B cell (primary cell): ENCODE results near the gene PRR14. TPM values are rescaled to one million over a fixed set of nuclear protein-coding genes. Genes with fewer than 3 reads are reported as not detected.

Source experiments
- ATAC-seq: fragments of 200-7000 bp; cut with Tn5 transposase; one replicate; pipeline ENCODE4 v1.10.0; 2021; ENCODE audit warnings: low read depth, mild to moderate bottlenecking, moderate number of reproducible peaks, moderate library complexity
- CTCF ChIA-PET: fragments of 350-600 bp; sonication (Branson Sonifier 250); formaldehyde crosslinking; loops from one replicate; lab custom pipeline; 2021; ENCODE audit warnings: antibody characterized with exemption, inconsistent platforms; lab: Charles Lee
- POLR2A ChIA-PET: fragments of 350-600 bp; sonication (Branson Sonifier 250); formaldehyde crosslinking; loops from one replicate; lab custom pipeline; 2021; ENCODE audit warnings: antibody characterized with exemption; lab: Charles Lee
- DNase-seq: peaks from one replicate; pipeline ENCODE4 v3.0.0; 2013
- H2AFZ ChIP-seq: 2 replicates; pipeline ENCODE4 v1.6.1; 2012; ENCODE audit warnings: mild to moderate bottlenecking, low read depth, low read length; ENCODE audit not compliant: insufficient read depth, poor library complexity, severe bottlenecking
- H3K27ac ChIP-seq, 2 donors: 1 replicate in 1 of 2; 2 replicates in 1 of 2; pipeline ENCODE4 v1.5.1; 2012 to 2013; ENCODE audit warnings: low read length in 2 of 2, mild to moderate bottlenecking in 2 of 2, moderate library complexity in 1 of 2
- H3K27me3 ChIP-seq, 4 experiments: fragments of 200-600 bp in 1 of 4; sonication (generic) in 1 of 4; replicated peaks in 1 of 4; 1 replicate in 2 of 4; 2 replicates in 2 of 4; pipeline versions ENCODE4 v1.6.1 to v1.7.0; 2013 to 2016; ENCODE audit warnings: low read length in 3 of 4, mild to moderate bottlenecking in 2 of 4, mixed read lengths in 1 of 4, moderate library complexity in 1 of 4; ENCODE audit not compliant: insufficient read depth in 4 of 4, control insufficient read depth in 3 of 4; ENCODE audit errors: control extremely low read depth in 1 of 4
- H3K36me3 ChIP-seq, 2 experiments: replicated peaks in 1 of 2; 1 replicate in 1 of 2; 2 replicates in 1 of 2; pipeline versions ENCODE4 v1.6.1 to v1.7.1; 2013; ENCODE audit warnings: low read length in 1 of 2; ENCODE audit not compliant: insufficient read depth in 2 of 2, control insufficient read depth in 1 of 2; ENCODE audit errors: control extremely low read depth in 1 of 2, extremely low read depth in 1 of 2
- H3K4me1 ChIP-seq, 2 donors: fragments of 200-600 bp in 1 of 2; sonication (generic) in 1 of 2; 1 replicate in 1 of 2; 2 replicates in 1 of 2; pipeline versions ENCODE4 v1.5.1 to v1.6.1; 2013 to 2017; ENCODE audit warnings: low read length in 2 of 2; ENCODE audit not compliant: control insufficient read depth in 2 of 2, insufficient read depth in 2 of 2
- H3K4me2 ChIP-seq: replicated peaks from 2 replicates; pipeline ENCODE3; 2012; ENCODE audit warnings: mild to moderate bottlenecking, low read depth, low read length; ENCODE audit not compliant: poor library complexity, severe bottlenecking
- H3K4me3 ChIP-seq, 5 experiments: fragments of 200-600 bp in 1 of 5; sonication (generic) in 1 of 5; 1 replicate in 3 of 5; 2 replicates in 2 of 5; pipeline versions ENCODE4 v1.5.1 to v1.7.0; 2011 to 2016; ENCODE audit warnings: low read length in 4 of 5, mild to moderate bottlenecking in 4 of 5, low read depth in 2 of 5, control low read depth in 1 of 5, moderate library complexity in 1 of 5; ENCODE audit not compliant: insufficient read depth in 1 of 5; ENCODE audit errors: control extremely low read depth in 1 of 5, extremely low read depth in 1 of 5
- H3K79me2 ChIP-seq: fragments of 200-600 bp; sonication (generic); one replicate; pipeline ENCODE4 v1.6.0; 2016; ENCODE audit warnings: low read length; ENCODE audit not compliant: control insufficient read depth, insufficient read depth
- H3K9ac ChIP-seq: fragments of 200-600 bp; sonication (generic); 2 replicates; pipeline ENCODE4 v1.6.1; 2017; ENCODE audit warnings: mild to moderate bottlenecking, low read length, moderate library complexity
- H3K9me3 ChIP-seq, 3 donors: one replicate each; pipeline versions ENCODE4 v1.6.1 to v1.7.1; 2013; ENCODE audit warnings: low read length in 2 of 3; ENCODE audit not compliant: control insufficient read depth in 2 of 3, insufficient read depth in 1 of 3; ENCODE audit errors: control extremely low read depth in 1 of 3
- H4K20me1 ChIP-seq: 2 replicates; pipeline ENCODE4 v1.6.0; 2012; ENCODE audit warnings: mild to moderate bottlenecking, low read length; ENCODE audit not compliant: insufficient read depth, control insufficient read depth, poor library complexity, severe bottlenecking
- H3K27ac Mint-ChIP-seq: one replicate; pipeline ENCODE4 v1.8.0; 2021; ENCODE audit warnings: mixed read lengths
- H3K27me3 Mint-ChIP-seq: one replicate; pipeline ENCODE4 v1.8.0; 2021; ENCODE audit warnings: mixed read lengths
- H3K4me1 Mint-ChIP-seq: one replicate; pipeline ENCODE4 v1.8.0; 2021; ENCODE audit warnings: mixed read lengths
- H3K4me3 Mint-ChIP-seq: one replicate; pipeline ENCODE4 v1.8.0; 2021; ENCODE audit warnings: mixed read lengths
- H3K9me3 Mint-ChIP-seq: one replicate; pipeline ENCODE4 v1.8.0; 2022; ENCODE audit warnings: mixed read lengths; ENCODE audit not compliant: insufficient read depth
- CTCF ChIP-seq: fragments of 200-600 bp; IDR thresholded peaks from one replicate; pipeline ENCODE4 v1.8.0; 2022; ENCODE audit warnings: antibody characterized with exemption, mild to moderate bottlenecking
- EZH2 ChIP-seq: IDR thresholded peaks from 2 replicates; pipeline ENCODE4 v1.6.1; 2012; ENCODE audit warnings: borderline replicate concordance, low read depth, mild to moderate bottlenecking, moderate library complexity, low read length; ENCODE audit not compliant: insufficient read depth, poor library complexity, severe bottlenecking
- WGBS: methylation state at CpG from one replicate; pipeline ENCODE4 v1.1.5; 2013; ENCODE audit warnings: missing lambda C conversion rate; ENCODE audit not compliant: insufficient coverage; 5-methylcytosine and 5-hydroxymethylcytosine counted together
- intact Hi-C: fragments of 100-400 bp; cut with micrococcal nuclease; formaldehyde crosslinking; loops from one replicate; pipeline ENCODE4 v1.10.0; 2022
- polyA plus RNA-seq: library from polyadenylated mRNA; depleted of rRNA; stranded (reverse); fragments of >200 nt; gene quantifications from 2 replicates; pipeline ENCODE4 v1.2.3, GENCODE V29; 2012
- total RNA-seq, 2 donors: library from RNA; stranded (reverse); fragments of 120-200 nt in 1 of 2; gene quantifications; 1 replicate in 1 of 2; 2 replicates in 1 of 2; pipeline versions ENCODE4 v1.2.3 to v1.2.4, GENCODE V29; 2013 to 2022

Gene PRR14
- total and polyA plus RNA-seq, 2 donors (not counting 1 experiment from before 2014, with no cell fraction given): 62.4 to 95.8 TPM

GRCh38 chr16:30623536-30624283 is 27.1 kb upstream of the PRR14 start:
- DNase-seq (no peak), ATAC-seq (no peak)
- POLR2A ChIA-PET: no interaction called here
- Histone ChIP-seq H3K4me2 (no peak overlapping the region), H3K9ac (no peak overlapping the region), H3K27me3 (no peaks in the 10 kb centered on the region), H2AFZ (no peak overlapping the region), H3K9me3 (peaks cover 0 to 3% (median 0%) of the 10 kb centered on the region in 3 donors), H3K36me3 (no peaks in the 10 kb centered on the region), H3K79me2 (no peaks in the 10 kb centered on the region), H3K4me3 (no peak overlapping the region), H3K27ac (no peak overlapping the region), H4K20me1 (no peaks in the 10 kb centered on the region), H3K4me1 (peaks cover 0 to 3% of the 10 kb centered on the region in 2 donors)
- no peak for TF ChIP-seq CTCF
- no peak for TF ChIP-seq EZH2
- CTCF ChIA-PET: no interaction called here
- peaks cover 2% of the 10 kb centered on the region for H3K4me1 Mint-ChIP-seq
- H3K27ac Mint-ChIP-seq: no peak overlapping the region
- H3K9me3 Mint-ChIP-seq: no peaks in the 10 kb centered on the region
- 91% methylated on average over 10 of the region's 11 CpGs for WGBS
- H3K27me3 Mint-ChIP-seq: peaks cover 15% of the 10 kb centered on the region
- intact Hi-C loops: no loop called here
- H3K4me3 Mint-ChIP-seq: no peak overlapping the region

- Histone ChIP-seq H3K4me2 (no peak overlapping the region), H3K4me1 (peaks cover 0 to 8% of the 10 kb centered on the region in 2 donors), H4K20me1 (no peaks in the 10 kb centered on the region), H3K9me3 (peaks cover 0 to 3% (median 0%) of the 10 kb centered on the region in 3 donors), H3K27ac (no peak overlapping the region), H3K4me3 (no peak overlapping the region), H3K79me2 (no peaks in the 10 kb centered on the region), H2AFZ (no peak overlapping the region), H3K27me3 (no peaks in the 10 kb centered on the region), H3K36me3 (no peaks in the 10 kb centered on the region), H3K9ac (no peak overlapping the region)
- no peak for DNase-seq
- Mint-ChIP-seq H3K4me3 (no peak overlapping the region), H3K4me1 (peaks cover 7% of the 10 kb centered on the region), H3K27me3 (peaks cover 15% of the 10 kb centered on the region), H3K9me3 (no peaks in the 10 kb centered on the region), H3K27ac (no peak overlapping the region)
- TF ChIP-seq EZH2 (no peak), CTCF (no peak)
- WGBS: 96% methylated on average over 9 of the region's 9 CpGs
- POLR2A ChIA-PET: interaction anchor here (0.7 kb wide), 1 partner anchor 33 kb away, joined by 4 read pairs; no protein-coding TSS in a partner anchor
- intact Hi-C loops: loop anchor here (5.0 kb wide), 1 partner anchor 584 kb away; no protein-coding TSS in a partner anchor
- ATAC-seq: no peak
- CTCF ChIA-PET: interaction anchor here (0.7 to 2.2 kb wide), 6 partner anchors 11 to 196 kb away, joined by 3 to 5 read pairs (median 4); partner anchors contain the start of gene DCTPP1
Measured at GRCh38 chr16:30626236-30626635, 24.5 kb upstream of the PRR14 start.
